Activated T-cell treated with anti-CD3 and anti-CD28 coated beads for 1 hour (primary cell): ENCODE results near the gene UBXN10.

Source experiments
- DNase-seq: peaks from one replicate; pipeline ENCODE4 v3.0.0-alpha.2; 2020; ENCODE audit warnings: low read depth

The UBXN10 gene

GRCh38 chr1:20151906-20152598 is 33.8 kb upstream of the UBXN10 start:
- peak; percentile 77 for DNase-seq

- DNase-seq = no peak
Observed at GRCh38 chr1:20152599-20152930, 33.3 kb upstream of the UBXN10 start.

GRCh38 chr1:20153000-20153418 is 32.9 kb upstream of the UBXN10 start:
- no peak for DNase-seq

- DNase-seq = no peak
Observed at GRCh38 chr1:20154301-20154831, 31.5 kb upstream of the UBXN10 start.

- DNase-seq = no peak
Observed at GRCh38 chr1:20158358-20159070, 27.4 kb upstream of the UBXN10 start.

DNA sequence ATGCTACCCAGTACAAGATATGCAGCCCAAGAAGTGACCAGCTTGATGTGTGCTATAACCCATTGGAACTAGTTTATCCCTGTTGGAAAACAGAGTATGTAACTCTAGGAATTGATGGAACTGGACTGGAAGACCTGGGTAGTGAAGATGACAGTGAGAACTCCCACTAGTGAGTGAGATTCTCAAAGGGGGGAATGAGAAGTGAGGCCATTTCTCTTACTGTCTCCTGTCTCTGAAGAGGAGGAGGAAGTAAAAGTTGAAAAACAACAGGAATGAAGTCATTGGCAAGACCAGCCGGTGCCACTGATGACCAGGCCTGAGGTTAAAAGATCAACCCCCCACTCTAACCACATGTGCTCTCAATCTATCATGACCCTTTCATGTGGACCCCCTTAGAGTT is 25.9 kb upstream of the UBXN10 start:
- no peak for DNase-seq

DNA sequence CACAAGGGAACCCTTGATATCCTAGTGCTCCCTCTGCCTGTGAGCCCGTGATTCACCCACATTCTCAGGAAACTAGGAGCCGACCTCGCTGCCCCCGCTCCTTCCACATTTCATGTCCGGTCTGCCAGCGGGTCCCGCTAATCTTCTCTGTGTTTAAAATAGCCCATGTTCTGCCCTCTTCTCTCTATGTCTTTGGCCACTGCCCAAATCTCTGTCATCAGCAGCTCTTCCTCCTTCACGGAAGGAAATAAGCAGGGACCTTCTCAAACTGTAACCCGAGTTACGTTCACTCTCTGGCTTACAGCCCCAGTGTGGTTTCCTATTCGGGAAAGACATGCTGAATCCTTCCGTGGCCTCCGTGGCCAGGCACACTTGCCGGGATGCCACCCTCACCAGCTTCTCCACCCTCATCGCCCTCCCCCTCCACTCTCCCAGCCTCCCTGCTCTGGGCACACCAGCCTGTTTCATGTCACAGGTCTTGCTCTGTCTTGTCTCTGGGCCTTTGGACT is 21.1 kb upstream of the UBXN10 start:
- no peak for DNase-seq

DNA sequence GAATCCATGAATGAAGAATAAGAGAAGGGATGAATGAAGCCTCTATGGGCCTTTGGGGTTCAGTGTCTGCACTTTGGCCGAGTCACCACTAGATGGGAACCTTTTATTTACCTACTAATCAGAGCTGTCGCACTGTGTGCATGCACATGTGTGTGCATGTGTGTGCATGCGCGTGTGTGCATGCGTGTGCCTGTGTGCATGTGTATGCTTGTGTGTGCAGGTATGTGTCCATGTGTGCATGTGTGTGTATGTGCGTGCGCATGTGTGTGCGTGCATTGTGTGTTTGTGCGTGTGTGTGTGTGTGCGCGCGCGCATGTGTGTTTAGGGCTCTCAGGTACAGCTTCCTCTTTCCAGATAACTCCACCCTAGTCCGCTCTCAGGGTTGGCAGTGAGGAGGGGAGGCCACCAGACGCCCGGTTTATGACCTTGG is 20.4 kb upstream of the UBXN10 start:
- DNase-seq = no peak

GRCh38 chr1:20166051-20166450 is 19.8 kb upstream of the UBXN10 start:
- no peak for DNase-seq

DNA sequence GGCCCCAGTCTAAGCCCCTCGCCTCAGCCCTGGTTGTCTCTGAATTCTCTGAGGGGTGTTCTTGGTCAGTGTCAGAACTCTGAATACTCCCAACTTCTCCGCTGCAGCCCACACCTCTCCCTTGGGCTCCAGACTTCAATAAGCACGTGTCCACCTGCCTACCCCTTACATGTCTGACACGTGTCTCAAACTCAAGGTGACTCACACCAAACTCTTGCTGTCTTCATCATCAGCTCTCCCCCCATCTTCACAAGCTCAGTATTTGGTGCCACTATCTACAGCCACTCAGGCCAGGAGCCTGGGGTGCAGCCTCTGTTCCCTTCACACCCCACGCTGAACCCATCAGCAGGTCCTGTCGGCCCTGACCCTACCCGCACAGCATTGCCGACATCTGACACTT is 18.8 kb upstream of the UBXN10 start:
- no peak for DNase-seq

GRCh38 chr1:20168564-20169491 is 17.1 kb upstream of the UBXN10 start:
- no peak for DNase-seq

DNA sequence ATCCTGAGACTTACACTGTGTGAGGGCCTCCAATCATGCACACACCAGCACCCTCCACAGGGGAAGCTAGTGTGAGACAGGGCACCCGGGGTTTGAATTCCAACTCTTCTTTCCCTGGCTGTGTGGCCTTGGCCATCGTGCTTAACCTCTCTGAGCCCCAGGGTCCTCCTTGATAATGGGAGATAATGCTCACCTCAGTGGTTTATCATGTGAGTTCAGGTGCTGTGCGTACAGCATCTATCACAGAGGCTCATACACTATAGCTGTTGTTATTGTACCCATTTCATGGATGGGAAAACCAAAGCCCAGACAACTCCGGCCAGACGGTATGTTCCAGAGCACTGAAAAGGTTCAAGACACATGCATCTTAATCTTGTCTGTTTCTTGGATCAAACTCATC is 16.0 kb upstream of the UBXN10 start:
- no peak for DNase-seq

DNA sequence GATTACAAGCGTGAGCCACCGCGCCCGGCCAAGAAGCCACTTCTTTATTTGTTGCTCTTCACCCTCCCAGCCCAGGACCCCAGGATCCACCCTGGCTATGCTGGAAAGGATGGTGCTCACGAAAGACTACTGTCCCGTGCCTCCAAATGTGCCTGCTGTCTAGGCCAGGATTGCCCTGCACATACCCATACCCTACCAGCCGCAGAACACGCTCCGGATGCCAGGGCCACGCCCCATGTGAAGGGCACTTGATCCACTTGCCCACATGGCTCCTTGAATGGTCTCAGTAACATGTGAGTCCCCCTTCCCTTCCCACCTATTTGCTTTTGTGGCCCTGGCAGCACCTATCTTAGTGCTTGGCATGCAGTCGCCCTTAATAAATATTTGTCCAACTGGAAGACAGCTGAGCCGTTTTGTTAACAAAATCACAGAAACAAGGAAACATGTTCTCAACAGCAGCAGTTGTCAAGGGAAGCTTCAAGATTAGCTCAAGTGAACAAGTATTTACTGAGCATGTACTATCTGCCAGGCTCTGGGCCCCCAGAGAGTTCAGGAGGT is 13.8 kb upstream of the UBXN10 start:
- DNase-seq = no peak

DNA sequence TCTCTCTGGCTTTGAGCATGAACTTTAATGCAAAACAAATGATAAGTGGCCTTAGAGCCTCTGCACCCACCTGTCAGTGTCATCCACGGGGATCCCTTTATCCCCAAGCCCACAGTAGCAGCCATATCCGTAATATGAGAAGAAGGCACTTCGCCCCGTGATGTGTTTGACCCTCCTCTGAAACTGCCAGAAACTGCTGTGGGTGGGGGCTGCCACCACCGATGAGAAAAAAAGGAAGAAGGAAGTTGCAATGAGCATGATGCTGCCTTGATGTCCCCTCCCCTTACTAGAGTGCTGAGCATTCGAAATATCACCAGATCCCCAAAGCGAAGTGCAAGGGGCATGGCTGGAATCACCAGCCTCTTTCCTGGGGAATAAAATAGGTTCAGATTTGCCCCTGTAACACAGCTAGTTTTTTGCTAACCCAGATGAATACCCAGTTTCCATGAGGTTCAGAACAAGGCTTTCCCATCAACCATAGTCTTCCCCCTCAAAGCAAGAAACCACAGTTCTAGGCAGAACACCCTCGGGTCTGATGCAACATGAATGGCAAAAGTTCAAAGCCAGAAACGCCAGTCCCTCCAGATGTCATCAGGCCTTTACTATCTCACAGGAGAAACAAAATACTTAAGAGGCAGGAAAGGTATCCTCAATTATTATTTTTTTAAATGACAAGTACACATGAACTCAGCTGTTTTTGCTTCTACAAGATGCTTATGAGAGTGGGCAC is 10.8 kb upstream of the UBXN10 start:
- no peak for DNase-seq

GRCh38 chr1:20178634-20179370 is 7.1 kb upstream of the UBXN10 start:
- DNase-seq = no peak

DNA sequence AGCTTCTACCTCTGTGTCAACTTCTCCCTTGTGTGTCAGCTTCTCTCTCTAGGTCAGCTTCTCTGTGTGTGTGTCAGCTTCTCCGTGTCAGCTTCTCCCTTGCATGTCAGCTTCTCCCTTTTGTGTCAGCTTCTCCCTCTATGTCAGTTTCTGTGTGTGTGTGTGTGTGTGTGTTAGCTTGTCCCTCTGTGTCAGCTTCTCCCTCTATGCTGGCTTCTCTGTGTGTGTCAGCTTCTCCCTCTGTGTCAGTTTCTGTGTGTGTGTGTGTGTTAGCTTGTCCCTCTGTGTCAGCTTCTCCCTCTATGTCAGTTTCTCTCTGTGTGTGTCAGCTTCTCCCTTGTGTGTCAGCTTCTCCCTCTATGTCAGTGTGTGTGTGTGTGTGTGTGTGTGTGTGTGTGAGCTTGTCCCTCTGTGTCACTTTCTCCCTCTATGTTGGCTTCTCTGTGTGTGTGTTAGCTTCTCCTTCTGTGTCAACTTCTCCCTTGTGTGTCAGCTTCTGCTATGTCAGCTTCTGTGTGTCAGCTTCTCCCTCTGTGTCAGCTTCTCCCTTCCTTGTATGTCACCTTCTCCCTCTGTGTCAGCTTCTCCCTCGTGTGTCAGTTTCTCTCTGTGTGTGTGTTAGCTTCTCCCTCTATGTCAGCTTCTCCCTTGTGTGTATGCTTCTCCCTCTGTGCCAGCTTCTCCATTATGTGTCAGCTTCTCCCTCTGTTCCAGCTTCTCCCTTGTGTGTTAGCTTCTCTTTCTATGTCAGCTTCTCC is 6.3 kb upstream of the UBXN10 start:
- no peak for DNase-seq

GRCh38 chr1:20180129-20180843 is 5.6 kb upstream of the UBXN10 start:
- DNase-seq = no peak

DNA sequence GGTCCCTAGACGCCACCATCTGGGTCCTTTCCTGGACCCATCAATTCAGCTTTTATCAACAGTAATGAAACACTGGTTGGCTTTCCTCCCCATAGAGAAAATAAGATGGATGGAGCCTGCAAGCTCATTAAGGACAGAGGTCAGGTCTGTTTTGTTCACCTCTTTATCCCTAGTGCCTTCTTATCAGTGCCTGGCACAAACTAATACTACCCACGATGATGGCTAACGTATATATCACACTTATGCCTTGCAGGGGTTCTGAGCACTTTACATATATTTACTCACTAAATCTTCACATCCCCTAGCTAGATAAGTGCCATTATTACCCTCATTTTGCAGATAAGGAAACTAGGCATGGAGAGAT is 5.1 kb upstream of the UBXN10 start:
- no peak for DNase-seq

- no peak for DNase-seq
Observed at GRCh38 chr1:20182415-20182814, 3.5 kb upstream of the UBXN10 start.
